Mucosa of rectum (tissue), 2 donors: ENCODE data around the gene FOXJ3.

Experiments
- H3K27ac ChIP-seq, 2 donors: one replicate each; pipeline ENCODE4 v1.7.0; 2013; ENCODE audit warnings: inconsistent platforms in 2 of 2, low read depth in 2 of 2, low read length in 2 of 2
- H3K27me3 ChIP-seq, 2 donors: one replicate each; pipeline ENCODE4 v1.7.0; 2013; ENCODE audit warnings: low read length in 2 of 2; ENCODE audit not compliant: control insufficient read depth in 2 of 2, insufficient read depth in 2 of 2
- H3K36me3 ChIP-seq, 2 donors: one replicate each; pipeline ENCODE4 v1.7.0; 2013; ENCODE audit warnings: low read length in 2 of 2; ENCODE audit not compliant: control insufficient read depth in 2 of 2, insufficient read depth in 2 of 2
- H3K4me1 ChIP-seq, 2 donors: one replicate each; pipeline ENCODE4 v1.7.0; 2013; ENCODE audit warnings: low read length in 2 of 2, mild to moderate bottlenecking in 1 of 2; ENCODE audit not compliant: control insufficient read depth in 2 of 2, insufficient read depth in 2 of 2
- H3K4me3 ChIP-seq, 2 donors: one replicate each; pipeline ENCODE4 v1.7.0; 2013; ENCODE audit warnings: low read length in 2 of 2
- H3K9ac ChIP-seq, 2 donors: one replicate each; pipeline ENCODE4 v1.7.0; 2013; ENCODE audit warnings: low read length in 2 of 2, low read depth in 1 of 2, mild to moderate bottlenecking in 1 of 2
- H3K9me3 ChIP-seq, 2 donors: one replicate each; pipeline ENCODE4 v1.7.0; 2013; ENCODE audit warnings: low read length in 2 of 2; ENCODE audit not compliant: control insufficient read depth in 2 of 2
- donor health status: healthy.
- donor health status: Normal muscosa, but diverticular disease.

Gene FOXJ3

DNA sequence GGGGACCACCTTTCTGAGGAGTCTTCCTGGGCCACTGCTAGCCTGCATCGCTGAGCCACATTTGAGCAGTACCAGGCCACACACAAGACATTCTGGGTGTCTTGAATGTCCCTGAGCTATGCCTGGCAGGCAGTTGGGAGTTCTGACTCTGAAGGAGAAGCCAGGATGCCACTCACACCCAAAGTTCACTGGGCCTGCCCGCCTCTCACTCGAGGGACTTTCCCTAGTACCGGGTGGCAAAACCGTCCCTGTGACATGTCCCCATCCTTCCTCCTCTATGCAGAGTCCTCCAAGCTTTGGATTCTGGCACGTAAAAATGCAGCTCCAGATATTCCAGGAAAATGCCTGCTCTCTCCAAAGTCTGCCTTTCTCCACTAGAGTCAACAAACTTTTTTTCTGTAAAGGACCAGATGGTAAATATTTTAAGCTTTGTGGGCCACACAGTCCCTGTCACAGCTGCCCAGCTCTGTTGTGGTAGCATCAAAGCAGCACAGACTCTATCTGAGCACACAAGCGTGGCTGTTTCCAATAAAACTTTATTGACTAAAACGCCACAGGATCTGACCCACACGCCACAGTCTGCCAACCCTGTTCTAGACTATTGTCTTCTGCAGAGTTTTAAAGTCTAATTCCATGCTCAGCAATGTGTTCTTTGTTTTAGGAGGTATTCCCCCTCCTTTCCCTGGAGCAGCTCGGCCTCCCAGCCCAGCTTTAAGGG lies 201.1 kb downstream of the FOXJ3 start:
- H3K27ac ChIP-seq: no peak overlapping the region
- peaks cover 2% of the 10 kb centered on the region in 2 donors for H3K27me3 ChIP-seq
- no peaks in the 10 kb centered on the region for H3K36me3 ChIP-seq
- no peak overlapping the region for H3K4me3 ChIP-seq
- H3K9ac ChIP-seq: no peak overlapping the region
- H3K9me3 ChIP-seq: no peaks in the 10 kb centered on the region
- H3K4me1 ChIP-seq: no peaks in the 10 kb centered on the region

DNA sequence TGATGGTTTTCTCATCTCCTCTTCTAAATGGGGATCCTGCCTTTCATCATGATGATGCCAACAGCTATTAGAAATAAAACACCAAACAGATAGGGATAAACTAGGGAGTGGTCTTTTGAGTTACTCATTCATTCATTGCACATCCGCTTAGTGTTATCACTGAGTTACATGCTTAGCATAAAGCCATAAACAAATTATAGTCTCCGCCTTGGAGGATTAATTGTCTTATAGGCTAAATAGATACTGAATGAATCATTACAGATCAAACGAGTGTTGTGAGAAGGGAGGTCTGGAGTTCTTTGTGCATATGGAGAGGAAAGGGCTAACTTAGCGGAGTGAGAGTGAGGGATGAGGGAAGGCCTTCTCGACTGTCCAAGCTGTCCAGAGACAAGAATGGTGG lies 201.6 kb downstream of the FOXJ3 start:
- H3K9me3 ChIP-seq: no peaks in the 10 kb centered on the region
- no peak overlapping the region for H3K9ac ChIP-seq
- no peaks in the 10 kb centered on the region for H3K4me1 ChIP-seq
- no peaks in the 10 kb centered on the region for H3K36me3 ChIP-seq
- H3K27me3 ChIP-seq: peaks cover 2% of the 10 kb centered on the region in 2 donors
- no peak overlapping the region for H3K4me3 ChIP-seq
- no peak overlapping the region for H3K27ac ChIP-seq

GRCh38 chr1:42130061-42130660 lies 204.9 kb downstream of the FOXJ3 start:
- Histone ChIP-seq H3K9ac (no peak overlapping the region), H3K36me3 (no peaks in the 10 kb centered on the region), H3K9me3 (no peaks in the 10 kb centered on the region), H3K4me3 (no peak overlapping the region), H3K27ac (no peak overlapping the region), H3K4me1 (no peaks in the 10 kb centered on the region), H3K27me3 (no peaks in the 10 kb centered on the region)

GRCh38 chr1:42128964-42129363 lies 206.1 kb downstream of the FOXJ3 start:
- H3K4me3 ChIP-seq: no peak overlapping the region
- H3K27me3 ChIP-seq: no peaks in the 10 kb centered on the region
- no peak overlapping the region for H3K9ac ChIP-seq
- no peak overlapping the region for H3K27ac ChIP-seq
- no peaks in the 10 kb centered on the region for H3K9me3 ChIP-seq
- no peaks in the 10 kb centered on the region for H3K36me3 ChIP-seq
- no peaks in the 10 kb centered on the region for H3K4me1 ChIP-seq

DNA sequence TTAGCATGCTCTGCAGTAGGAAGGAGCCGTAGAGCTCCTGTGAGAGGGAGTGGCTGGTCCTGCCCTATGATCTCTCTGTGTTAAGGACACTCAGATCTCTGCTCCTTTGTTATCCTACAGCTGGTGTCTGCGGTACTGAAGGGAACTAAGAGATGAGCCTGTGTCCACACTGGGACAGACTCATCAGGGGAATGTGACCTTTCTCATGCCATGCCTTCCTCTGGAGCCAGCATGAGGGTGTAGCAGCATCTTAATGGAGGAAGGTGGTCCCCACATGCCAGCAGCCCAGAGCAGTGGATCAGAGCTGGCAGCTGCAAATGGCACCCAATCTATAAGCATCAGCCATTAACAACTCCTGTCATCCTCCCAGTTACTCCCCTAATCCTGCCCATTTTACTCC lies 206.5 kb downstream of the FOXJ3 start:
- Histone ChIP-seq H3K9ac (no peak overlapping the region), H3K27ac (no peak overlapping the region), H3K27me3 (no peaks in the 10 kb centered on the region), H3K36me3 (no peaks in the 10 kb centered on the region), H3K4me1 (no peaks in the 10 kb centered on the region), H3K9me3 (no peaks in the 10 kb centered on the region), H3K4me3 (no peak overlapping the region)

GRCh38 chr1:42127767-42128166 lies 207.3 kb downstream of the FOXJ3 start:
- H3K27ac ChIP-seq: no peak overlapping the region
- no peaks in the 10 kb centered on the region for H3K4me1 ChIP-seq
- no peaks in the 10 kb centered on the region for H3K9me3 ChIP-seq
- no peaks in the 10 kb centered on the region for H3K36me3 ChIP-seq
- no peaks in the 10 kb centered on the region for H3K27me3 ChIP-seq
- no peak overlapping the region for H3K4me3 ChIP-seq
- no peak overlapping the region for H3K9ac ChIP-seq
